ENCODE results near the gene PLA2G4C.

DNA sequence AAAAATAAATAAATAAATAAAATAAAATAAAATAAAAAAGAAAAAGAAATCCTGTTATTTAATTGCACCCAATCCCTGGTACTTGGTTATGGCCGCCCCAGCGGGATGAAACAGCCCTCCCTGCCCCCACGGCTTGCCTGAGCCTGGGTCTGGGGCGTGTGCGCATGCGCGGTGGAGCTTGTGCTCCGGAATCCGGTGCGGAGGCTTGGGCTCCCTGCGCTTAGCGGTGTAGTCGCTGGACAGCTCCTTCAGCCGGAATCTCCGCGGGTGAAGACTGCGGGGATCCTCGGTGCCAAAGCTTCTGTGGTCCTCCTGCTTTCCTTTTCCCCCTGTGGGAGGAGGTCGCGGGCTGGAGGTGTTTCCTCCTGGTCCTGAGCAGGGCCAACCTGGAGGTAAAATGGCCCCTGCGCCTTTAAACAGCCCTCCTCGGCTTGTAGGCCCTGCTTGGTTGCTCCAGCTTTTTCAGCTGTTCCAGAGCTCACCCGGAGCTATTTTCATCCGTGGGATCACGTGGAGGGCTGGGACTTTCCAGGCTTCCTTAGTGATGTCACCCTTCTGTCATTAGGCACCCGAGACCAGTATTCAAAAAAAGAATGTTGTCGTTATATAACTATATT is at the start of gene PLA2G4C:
- TF ChIP-seq, protein P1, sequence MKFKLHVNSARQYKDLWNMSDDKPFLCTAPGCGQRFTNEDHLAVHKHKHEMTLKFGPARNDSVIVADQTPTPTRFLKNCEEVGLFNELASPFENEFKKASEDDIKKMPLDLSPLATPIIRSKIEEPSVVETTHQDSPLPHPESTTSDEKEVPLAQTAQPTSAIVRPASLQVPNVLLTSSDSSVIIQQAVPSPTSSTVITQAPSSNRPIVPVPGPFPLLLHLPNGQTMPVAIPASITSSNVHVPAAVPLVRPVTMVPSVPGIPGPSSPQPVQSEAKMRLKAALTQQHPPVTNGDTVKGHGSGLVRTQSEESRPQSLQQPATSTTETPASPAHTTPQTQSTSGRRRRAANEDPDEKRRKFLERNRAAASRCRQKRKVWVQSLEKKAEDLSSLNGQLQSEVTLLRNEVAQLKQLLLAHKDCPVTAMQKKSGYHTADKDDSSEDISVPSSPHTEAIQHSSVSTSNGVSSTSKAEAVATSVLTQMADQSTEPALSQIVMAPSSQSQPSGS (IDR thresholded peaks at IDR 0.05; ENCODE audit: low read length), result peak; percentile 47; the same call in 1 of the 2 replicates
- no peak for TF ChIP-seq RXRA (IDR thresholded peaks at IDR 0.05; ENCODE audit: insufficient read depth, low read depth, low read length)
- no peak for TF ChIP-seq ZNF274 (IDR thresholded peaks at IDR 0.05; ENCODE audit: borderline replicate concordance, extremely low read depth, low read length)
- TF ChIP-seq, protein P2, sequence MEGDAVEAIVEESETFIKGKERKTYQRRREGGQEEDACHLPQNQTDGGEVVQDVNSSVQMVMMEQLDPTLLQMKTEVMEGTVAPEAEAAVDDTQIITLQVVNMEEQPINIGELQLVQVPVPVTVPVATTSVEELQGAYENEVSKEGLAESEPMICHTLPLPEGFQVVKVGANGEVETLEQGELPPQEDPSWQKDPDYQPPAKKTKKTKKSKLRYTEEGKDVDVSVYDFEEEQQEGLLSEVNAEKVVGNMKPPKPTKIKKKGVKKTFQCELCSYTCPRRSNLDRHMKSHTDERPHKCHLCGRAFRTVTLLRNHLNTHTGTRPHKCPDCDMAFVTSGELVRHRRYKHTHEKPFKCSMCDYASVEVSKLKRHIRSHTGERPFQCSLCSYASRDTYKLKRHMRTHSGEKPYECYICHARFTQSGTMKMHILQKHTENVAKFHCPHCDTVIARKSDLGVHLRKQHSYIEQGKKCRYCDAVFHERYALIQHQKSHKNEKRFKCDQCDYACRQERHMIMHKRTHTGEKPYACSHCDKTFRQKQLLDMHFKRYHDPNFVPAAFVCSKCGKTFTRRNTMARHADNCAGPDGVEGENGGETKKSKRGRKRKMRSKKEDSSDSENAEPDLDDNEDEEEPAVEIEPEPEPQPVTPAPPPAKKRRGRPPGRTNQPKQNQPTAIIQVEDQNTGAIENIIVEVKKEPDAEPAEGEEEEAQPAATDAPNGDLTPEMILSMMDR (IDR thresholded peaks at IDR 0.05; ENCODE audit: control extremely low read depth in 1 of 3, insufficient read depth in 1 of 3, low read depth in 1 of 3, low read length in 3 of 3), result no peak
- TF ChIP-seq NANOG (IDR thresholded peaks at IDR 0.05; ENCODE audit: insufficient read depth, low read depth, low read length, poor library complexity, severe bottlenecking), result no peak
- no peak for TF ChIP-seq RBBP5 (IDR thresholded peaks at IDR 0.05; ENCODE audit: borderline replicate concordance, low read depth, low read length)
- TF ChIP-seq JUN (IDR thresholded peaks at IDR 0.05; ENCODE audit: low read depth, low read length), result no peak
- TF ChIP-seq POLR2AphosphoS5 (IDR thresholded peaks at IDR 0.05; ENCODE audit: low read depth, low read length), result no peak
- TF ChIP-seq POLR2A (IDR thresholded peaks at IDR 0.05; ENCODE audit: control extremely low read depth in 1 of 2, low read depth in 2 of 2, low read length in 2 of 2), result peak in 1 of 2 experiments; percentile 52; a peak in 1 of 3 replicates
- no peak for TF ChIP-seq CREB1 (IDR thresholded peaks at IDR 0.05)
- TF ChIP-seq TCF12 (IDR thresholded peaks at IDR 0.05; ENCODE audit: low read depth, low read length), result no peak
- no peak for TF ChIP-seq BRCA1 (IDR thresholded peaks at IDR 0.05; ENCODE audit: low read depth, low read length)
